Thymus (tissue), 11 donors: ENCODE measurements around the gene FBXL7. TPM values are rescaled to one million over a fixed set of nuclear protein-coding genes. Genes with fewer than 3 reads are reported as not detected.

Source experiments
- DNase-seq, 9 donors: peaks; one replicate each; pipeline ENCODE4 v3.0.0-alpha.2; 2013; ENCODE audit warnings: low spot score in 9 of 9, low read depth in 6 of 9, missing footprints in 1 of 9
- H3K27ac ChIP-seq, 2 donors: one replicate each; pipeline ENCODE4 v1.5.1; 2013; ENCODE audit warnings: control low read depth in 1 of 2, low read depth in 1 of 2, low read length in 1 of 2, mild to moderate bottlenecking in 1 of 2, moderate library complexity in 1 of 2
- H3K27me3 ChIP-seq, 2 donors: one replicate each; pipeline ENCODE4 v1.5.1; 2013; ENCODE audit warnings: low read length in 1 of 2; ENCODE audit not compliant: control insufficient read depth in 2 of 2, insufficient read depth in 1 of 2
- H3K36me3 ChIP-seq, 2 donors: one replicate each; pipeline ENCODE4 v1.5.1; 2013; ENCODE audit warnings: low read length in 1 of 2, mild to moderate bottlenecking in 1 of 2, moderate library complexity in 1 of 2; ENCODE audit not compliant: control insufficient read depth in 2 of 2, insufficient read depth in 2 of 2
- H3K4me1 ChIP-seq, 2 donors: one replicate each; pipeline ENCODE4 v1.5.1; 2013; ENCODE audit warnings: low read length in 2 of 2; ENCODE audit not compliant: control insufficient read depth in 2 of 2, insufficient read depth in 2 of 2
- H3K4me3 ChIP-seq, 2 donors: one replicate each; pipeline ENCODE4 v1.5.1; 2013; ENCODE audit warnings: low read length in 2 of 2, control low read depth in 1 of 2, mild to moderate bottlenecking in 1 of 2
- H3K9me3 ChIP-seq, 2 donors: one replicate each; pipeline ENCODE4 v1.5.1; 2013; ENCODE audit warnings: low read length in 1 of 2, mild to moderate bottlenecking in 1 of 2; ENCODE audit not compliant: control insufficient read depth in 2 of 2, insufficient read depth in 1 of 2
- WGBS: extraction: QIAGEN DNeasy Blood & Tissue Kit; methylation state at CpG from one replicate; pipeline ENCODE4 v1.1.7; 2013; 5-methylcytosine and 5-hydroxymethylcytosine counted together
- polyA plus RNA-seq: library from polyadenylated mRNA; stranded (reverse); fragments of 200-250 nt; gene quantifications from one replicate; pipeline ENCODE4 v1.2.3, GENCODE V29; 2013
- total RNA-seq: library from RNA; stranded (reverse); fragments of 120-200 nt; gene quantifications from one replicate; pipeline ENCODE4 v1.2.4, GENCODE V29; 2013
- donor health status: healthy.

FBXL7 gene
- total and polyA plus RNA-seq, 2 donors = 0.90 to 2.7 TPM

DNA sequence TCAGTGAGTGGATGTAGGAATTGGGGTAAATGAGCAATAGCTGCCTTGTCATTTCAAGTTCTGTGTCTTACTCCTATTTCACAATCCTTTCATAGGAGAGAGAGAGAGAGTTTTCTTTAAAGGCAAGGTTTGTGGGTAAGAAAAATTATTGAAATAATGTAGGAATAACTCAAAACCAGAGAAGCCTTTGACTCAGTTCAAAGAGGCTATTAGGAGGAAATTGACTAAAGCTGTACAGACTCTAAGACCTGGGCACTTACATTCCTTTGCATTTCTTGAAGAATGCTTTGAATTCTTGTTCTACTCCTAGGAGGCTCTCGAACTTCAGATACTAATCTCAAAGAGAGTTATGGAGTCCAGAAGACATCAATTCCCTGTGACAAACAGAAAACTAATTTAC is 257.1 kb downstream of the FBXL7 start:
- Histone ChIP-seq H3K4me3 (no peak overlapping the region), H3K27ac (no peak overlapping the region), H3K4me1 (no peaks in the 10 kb centered on the region), H3K36me3 (no peaks in the 10 kb centered on the region), H3K9me3 (no peaks in the 10 kb centered on the region), H3K27me3 (no peaks in the 10 kb centered on the region)
- WGBS = 66% methylated on average over 1 of the region's 1 CpG
- no peak for DNase-seq

- Histone ChIP-seq H3K36me3 (no peaks in the 10 kb centered on the region), H3K27me3 (no peaks in the 10 kb centered on the region), H3K4me1 (no peaks in the 10 kb centered on the region), H3K27ac (no peak overlapping the region), H3K9me3 (no peaks in the 10 kb centered on the region), H3K4me3 (no peak overlapping the region)
- DNase-seq = no peak
- 79% methylated on average over 8 of the region's 8 CpGs for WGBS
Measured at GRCh38 chr5:15757619-15758018, 257.6 kb downstream of the FBXL7 start.

- H3K4me3 ChIP-seq = no peak overlapping the region
- DNase-seq = no peak
- no peaks in the 10 kb centered on the region for H3K36me3 ChIP-seq
- H3K9me3 ChIP-seq = no peaks in the 10 kb centered on the region
- H3K27me3 ChIP-seq = no peaks in the 10 kb centered on the region
- WGBS = 92% methylated on average over 3 of the region's 3 CpGs
- H3K27ac ChIP-seq = no peak overlapping the region
- no peaks in the 10 kb centered on the region for H3K4me1 ChIP-seq
Measured at GRCh38 chr5:15762668-15763067, 262.7 kb downstream of the FBXL7 start.

DNA sequence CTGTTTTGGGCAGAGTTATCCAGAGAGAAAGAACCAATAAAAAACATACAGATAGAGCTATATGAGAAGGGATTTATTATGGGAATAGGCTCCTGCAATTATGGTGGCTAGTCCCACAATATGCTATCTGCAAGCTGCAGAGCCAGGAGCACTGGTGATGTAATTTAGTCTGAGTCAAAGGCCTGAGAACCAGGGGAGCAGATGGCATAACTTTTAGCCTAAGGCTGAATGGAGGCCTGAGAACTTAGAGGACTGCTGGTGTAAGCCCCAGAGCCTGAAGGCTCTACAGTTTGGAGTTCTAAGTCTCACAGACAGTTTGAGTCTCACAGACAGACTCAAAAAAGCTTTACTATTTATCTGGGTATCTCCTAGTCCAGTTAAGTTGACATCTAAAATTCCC is 263.8 kb downstream of the FBXL7 start:
- no peaks in the 10 kb centered on the region for H3K27me3 ChIP-seq
- no peaks in the 10 kb centered on the region for H3K4me1 ChIP-seq
- no peaks in the 10 kb centered on the region for H3K36me3 ChIP-seq
- no peak for DNase-seq
- H3K9me3 ChIP-seq = no peaks in the 10 kb centered on the region
- no peak overlapping the region for H3K4me3 ChIP-seq
- no peak overlapping the region for H3K27ac ChIP-seq

- H3K4me1 ChIP-seq = no peaks in the 10 kb centered on the region
- no peaks in the 10 kb centered on the region for H3K36me3 ChIP-seq
- H3K4me3 ChIP-seq = no peak overlapping the region
- DNase-seq = no peak
- H3K9me3 ChIP-seq = no peaks in the 10 kb centered on the region
- 91% methylated on average over 3 of the region's 3 CpGs for WGBS
- H3K27me3 ChIP-seq = no peaks in the 10 kb centered on the region
- no peak overlapping the region for H3K27ac ChIP-seq
Measured at GRCh38 chr5:15768936-15769335, 269.0 kb downstream of the FBXL7 start.

GRCh38 chr5:15772131-15772530 is 272.2 kb downstream of the FBXL7 start:
- no peak overlapping the region for H3K4me3 ChIP-seq
- no peaks in the 10 kb centered on the region for H3K27me3 ChIP-seq
- no peaks in the 10 kb centered on the region for H3K9me3 ChIP-seq
- DNase-seq = no peak
- H3K27ac ChIP-seq = no peak overlapping the region
- WGBS = 91% methylated on average over 1 of the region's 1 CpG
- H3K36me3 ChIP-seq = no peaks in the 10 kb centered on the region
- H3K4me1 ChIP-seq = no peaks in the 10 kb centered on the region

DNA sequence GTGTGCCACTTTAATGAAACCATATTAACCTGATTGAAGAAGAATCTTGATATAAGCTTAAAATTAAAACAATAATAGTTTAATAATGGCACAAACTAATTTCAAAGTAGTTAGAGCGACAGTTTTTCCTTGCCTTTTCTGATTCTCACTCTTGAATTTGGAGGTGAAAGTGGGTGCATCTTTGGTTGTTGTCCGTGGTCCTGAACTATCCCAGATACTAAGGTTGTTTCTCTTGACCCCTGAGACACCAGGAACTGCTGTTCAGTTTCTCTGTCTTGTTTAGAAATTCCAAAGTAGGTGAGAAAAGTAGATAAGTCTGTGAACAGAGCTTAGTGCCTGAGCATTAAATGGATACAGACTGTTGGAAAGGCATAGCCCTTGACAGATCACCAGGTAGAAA is 274.7 kb downstream of the FBXL7 start:
- H3K36me3 ChIP-seq = no peaks in the 10 kb centered on the region

DNA sequence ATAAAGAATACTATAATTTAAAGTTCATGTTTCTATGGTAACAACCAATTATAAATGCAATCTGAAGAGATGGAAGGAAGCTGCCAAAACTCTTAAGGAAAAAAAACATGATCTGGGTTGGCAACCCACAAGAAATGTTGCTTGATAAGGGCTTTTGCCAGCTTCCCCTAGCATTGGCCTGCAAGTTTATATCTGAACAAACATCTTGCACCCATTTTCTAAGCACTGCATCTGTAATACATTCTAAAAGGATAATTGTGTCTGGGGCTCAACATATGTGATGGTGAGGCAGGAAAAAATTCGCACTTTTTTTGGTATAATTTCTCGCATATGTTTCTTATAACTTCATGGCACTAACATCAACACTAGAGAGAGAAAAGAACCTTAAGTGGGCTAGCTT is 276.4 kb downstream of the FBXL7 start:
- 93% methylated on average over 2 of the region's 2 CpGs for WGBS
- no peak overlapping the region for H3K4me3 ChIP-seq
- H3K9me3 ChIP-seq = no peaks in the 10 kb centered on the region
- H3K4me1 ChIP-seq = no peaks in the 10 kb centered on the region
- DNase-seq = no peak
- no peaks in the 10 kb centered on the region for H3K36me3 ChIP-seq
- no peaks in the 10 kb centered on the region for H3K27me3 ChIP-seq
- H3K27ac ChIP-seq = no peak overlapping the region

More for the DNA sequence above, 274.7 kb downstream of the FBXL7 start:
- Histone ChIP-seq H3K4me3 (no peak overlapping the region), H3K4me1 (no peaks in the 10 kb centered on the region), H3K27me3 (no peaks in the 10 kb centered on the region), H3K9me3 (no peaks in the 10 kb centered on the region), H3K27ac (no peak overlapping the region)
- DNase-seq = no peak
- WGBS = 72% methylated on average over 2 of the region's 2 CpGs

DNA sequence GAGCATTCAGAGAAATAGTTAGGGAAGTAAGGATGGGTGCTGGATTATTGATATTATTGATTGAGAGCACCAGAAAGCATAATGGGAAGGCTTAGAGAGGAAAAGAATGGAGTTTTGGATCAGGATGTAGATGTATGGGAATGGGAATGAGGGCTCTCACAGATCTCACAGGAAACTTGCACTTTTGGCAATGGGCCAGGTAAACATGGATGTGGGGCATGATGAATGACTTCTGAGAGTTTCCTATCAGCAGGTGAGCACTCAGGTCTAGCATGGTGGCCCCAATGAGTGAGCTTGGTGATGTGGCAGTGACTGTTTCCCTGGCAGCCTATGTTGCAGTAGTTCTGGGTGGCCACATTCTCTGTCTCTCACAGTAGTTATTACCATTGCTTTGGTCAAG is 283.8 kb downstream of the FBXL7 start:
- no peaks in the 10 kb centered on the region for H3K9me3 ChIP-seq
- no peak overlapping the region for H3K27ac ChIP-seq
- H3K27me3 ChIP-seq = no peaks in the 10 kb centered on the region
- H3K36me3 ChIP-seq = no peaks in the 10 kb centered on the region
- no peak for DNase-seq
- no peaks in the 10 kb centered on the region for H3K4me1 ChIP-seq
- no peak overlapping the region for H3K4me3 ChIP-seq

DNA sequence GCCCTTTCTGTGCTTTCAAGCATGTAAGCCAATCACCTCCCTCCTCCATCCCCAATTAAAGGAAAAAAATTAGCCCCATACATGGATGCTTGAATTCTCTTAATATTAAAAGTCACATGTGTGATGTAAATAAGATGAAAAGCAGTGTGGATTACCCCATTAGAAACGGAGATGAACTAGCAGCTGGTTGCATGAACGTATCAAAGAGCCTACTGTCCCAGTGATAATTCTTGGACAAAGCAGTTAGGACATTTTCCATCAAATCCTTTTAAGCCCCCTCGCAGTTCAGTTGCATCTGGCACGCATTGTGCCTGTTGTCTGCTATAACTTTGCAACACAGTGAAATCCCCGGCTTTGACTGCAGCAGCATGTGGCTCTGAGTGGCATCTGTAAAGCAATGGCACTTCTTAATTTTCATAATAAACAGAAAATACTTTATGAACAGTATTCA is 285.6 kb downstream of the FBXL7 start:
- H3K9me3 ChIP-seq = no peaks in the 10 kb centered on the region
- no peak overlapping the region for H3K4me3 ChIP-seq
- WGBS = 91% methylated on average over 5 of the region's 5 CpGs
- no peaks in the 10 kb centered on the region for H3K4me1 ChIP-seq
- no peaks in the 10 kb centered on the region for H3K27me3 ChIP-seq
- no peak for DNase-seq
- H3K36me3 ChIP-seq = no peaks in the 10 kb centered on the region
- no peak overlapping the region for H3K27ac ChIP-seq
